OCI-LY7 (cell line): ENCODE results near the gene ASCC2. TPM values are rescaled to one million over a fixed set of nuclear protein-coding genes. Genes with fewer than 3 reads are reported as not detected.
"Not testable (repeated sequence)": the region's sequence is repeated elsewhere in the genome, so short reads cannot be mapped to it uniquely, and the experiment has no call there.

ENCODE experiments used
- BruUV-seq: library from RNA; stranded (reverse); fragments of 400-500 nt; replicated peaks from 2 replicates; lab custom pipeline; 2021; lab: Mats Ljungman, UMichigan
- CTCF ChIA-PET: fragments of 300-600 bp; sonication (Branson Sonifier 250); formaldehyde crosslinking; loops from one replicate; lab custom pipeline; 2022; ENCODE audit warnings: antibody characterized with exemption; ENCODE audit not compliant: unreplicated experiment; lab: Charles Lee
- POLR2A ChIA-PET: fragments of 300-600 bp; sonication (Branson Sonifier 250); formaldehyde crosslinking; loops from one replicate; lab custom pipeline; 2022; ENCODE audit warnings: antibody characterized with exemption; lab: Charles Lee
- DNase-seq: peaks from one replicate; pipeline ENCODE4 v3.0.0-alpha.2; 2015; ENCODE audit warnings: low spot score
- H2AFZ ChIP-seq: fragments of 200-600 bp; sonication (generic), shearing (Covaris generic); 2 replicates; pipeline ENCODE4 v1.6.1; 2014; ENCODE audit warnings: mild to moderate bottlenecking, antibody characterized with exemption, low read length, moderate library complexity
- H3K27ac ChIP-seq: fragments of 200-600 bp; sonication (generic); 2 replicates; pipeline ENCODE4 v1.5.1; 2014; ENCODE audit warnings: mixed run types, low read depth, mild to moderate bottlenecking, moderate library complexity, low read length, inconsistent platforms; ENCODE audit not compliant: poor library complexity, severe bottlenecking
- H3K36me3 ChIP-seq: fragments of 200-600 bp; sonication (generic); 2 replicates; pipeline ENCODE4 v1.6.1; 2014; ENCODE audit warnings: mild to moderate bottlenecking, antibody characterized with exemption, low read length, moderate library complexity, mixed read lengths; ENCODE audit not compliant: insufficient read depth
- H3K4me1 ChIP-seq: fragments of 200-600 bp; sonication (generic); 2 replicates; pipeline ENCODE4 v1.5.1; 2014; ENCODE audit warnings: mild to moderate bottlenecking, low read length; ENCODE audit not compliant: insufficient read depth, poor library complexity, severe bottlenecking
- H3K4me2 ChIP-seq: fragments of 200-600 bp; sonication (generic); 2 replicates; pipeline ENCODE4 v1.6.1; 2014; ENCODE audit warnings: mild to moderate bottlenecking, low read length
- H3K4me3 ChIP-seq: fragments of 200-600 bp; sonication (generic); 2 replicates; pipeline ENCODE4 v1.5.1; 2014; ENCODE audit warnings: mild to moderate bottlenecking, low read depth, low read length; ENCODE audit not compliant: poor library complexity, severe bottlenecking
- H3K79me2 ChIP-seq: fragments of 200-600 bp; sonication (generic); 2 replicates; pipeline ENCODE4 v1.6.1; 2016; ENCODE audit warnings: low read depth, mild to moderate bottlenecking, low read length, moderate library complexity, mixed read lengths; ENCODE audit not compliant: insufficient read depth
- H3K9me2 ChIP-seq: fragments of 200-600 bp; sonication (generic); 2 replicates; pipeline ENCODE4 v1.6.1; 2016; ENCODE audit warnings: mild to moderate bottlenecking, low read length, mixed read lengths; ENCODE audit not compliant: insufficient read depth
- H3K9me3 ChIP-seq: fragments of 200-600 bp; sonication (generic); 2 replicates; pipeline ENCODE4 v1.6.1; 2014; ENCODE audit warnings: mild to moderate bottlenecking, mixed run types, low read length, mixed read lengths
- H4K20me1 ChIP-seq: fragments of 200-600 bp; sonication (generic); 2 replicates; pipeline ENCODE4 v1.6.1; 2014; ENCODE audit warnings: mild to moderate bottlenecking, antibody characterized with exemption, low read length, moderate library complexity, mixed read lengths; ENCODE audit not compliant: insufficient read depth
- CTCF ChIP-seq: fragments of 200-600 bp; sonication (generic); conservative IDR thresholded peaks from 2 replicates; pipeline ENCODE4 v1.5.1; 2014; ENCODE audit warnings: mild to moderate bottlenecking, antibody characterized with exemption, low read length, moderate library complexity, mixed read lengths
- EZH2phosphoT487 ChIP-seq: fragments of 200-600 bp; sonication (generic); IDR thresholded peaks from 2 replicates; pipeline ENCODE4 v1.6.1; 2018; ENCODE audit warnings: low read depth, borderline replicate concordance, mild to moderate bottlenecking, mixed run types, antibody characterized with exemption, low read length, moderate library complexity, mixed read lengths
- intact Hi-C: fragments of 100-400 bp; cut with micrococcal nuclease; formaldehyde crosslinking; loops from one replicate; pipeline ENCODE4 v1.10.0; 2022; ENCODE audit not compliant: unreplicated experiment
- total RNA-seq, 2 experiments: library from RNA; depleted of rRNA in 1 of 2; stranded (reverse); fragments of >200 nt in 1 of 2; shearing (Covaris generic) in 1 of 2; gene quantifications; 2 replicates each; pipeline ENCODE4 v1.2.3, GENCODE V29; 2014 to 2022

The ASCC2 gene
- total RNA-seq, 2 experiments from 2014 or later = 40.2 to 68.8 TPM

- H3K9me2 ChIP-seq = no peaks in the 10 kb centered on the region
- BruUV-seq = no TSS peak
- H3K4me3 ChIP-seq = no peak overlapping the region
- TF ChIP-seq CTCF (no peak), EZH2phosphoT487 (no peak)
- H3K9me3 ChIP-seq = no peaks in the 10 kb centered on the region
- no peaks in the 10 kb centered on the region for H4K20me1 ChIP-seq
- H2AFZ ChIP-seq = no peak overlapping the region
- no peak overlapping the region for H3K4me2 ChIP-seq
- H3K36me3 ChIP-seq = no peaks in the 10 kb centered on the region
- CTCF ChIA-PET = no interaction called here
- POLR2A ChIA-PET = interaction anchor here (0.6 to 1.4 kb wide), 3 partner anchors 15 to 1122 kb away, joined by 3 to 10 read pairs (median 3); no protein-coding TSS in a partner anchor
- H3K4me1 ChIP-seq = no peaks in the 10 kb centered on the region
- intact Hi-C loops = no loop called here
- no peaks in the 10 kb centered on the region for H3K79me2 ChIP-seq
- no peak for DNase-seq
- no peak overlapping the region for H3K27ac ChIP-seq
Measured at GRCh38 chr22:29861672-29862297, 23.7 kb upstream of the ASCC2 start.

DNA sequence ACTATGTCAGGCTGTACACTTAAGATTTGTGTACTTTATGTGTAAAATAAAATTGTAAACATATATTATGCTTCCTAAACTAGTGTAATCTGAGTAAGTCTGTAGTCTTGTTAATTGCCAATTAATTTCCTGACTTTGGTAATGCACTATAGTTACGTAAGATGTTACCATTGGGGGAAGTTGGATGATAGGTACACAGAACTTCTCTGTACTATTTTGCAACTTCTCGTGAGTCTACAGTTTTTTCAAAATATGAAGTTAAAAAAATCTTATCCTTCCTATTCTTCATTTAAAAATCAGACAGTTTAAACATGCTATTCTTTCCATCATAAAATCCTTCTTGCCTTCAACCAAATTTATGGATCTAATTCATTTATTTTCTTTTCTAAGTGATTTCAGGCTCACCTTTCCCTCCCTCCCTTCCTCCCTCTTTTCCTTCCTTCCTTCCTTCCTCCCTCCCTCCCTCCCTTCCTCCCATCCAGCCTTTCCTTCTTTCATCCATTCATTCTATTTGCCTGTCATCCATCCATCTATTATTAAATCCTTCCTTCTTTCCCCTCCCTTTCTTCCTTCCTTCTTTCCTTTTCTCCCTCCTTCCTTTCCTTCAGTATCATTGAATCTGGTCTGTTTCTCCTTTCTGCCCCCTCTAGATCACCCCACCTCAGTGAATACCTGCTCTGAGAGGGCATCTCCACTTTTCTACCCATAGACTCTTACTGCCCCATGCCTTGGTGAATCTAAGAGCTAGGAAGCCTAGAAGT is 22.1 kb upstream of the ASCC2 start:
- TF ChIP-seq CTCF (no peak), EZH2phosphoT487 (no peak)
- intact Hi-C loops = no loop called here
- Histone ChIP-seq H3K9me3 (no peaks in the 10 kb centered on the region), H2AFZ (no peak overlapping the region), H3K4me2 (no peak overlapping the region), H3K4me3 (no peak overlapping the region), H3K79me2 (no peaks in the 10 kb centered on the region), H4K20me1 (no peaks in the 10 kb centered on the region), H3K9me2 (no peaks in the 10 kb centered on the region), H3K4me1 (no peaks in the 10 kb centered on the region), H3K36me3 (no peaks in the 10 kb centered on the region), H3K27ac (no peak overlapping the region)
- BruUV-seq = no TSS peak
- CTCF ChIA-PET = no interaction called here
- DNase-seq = no peak
- POLR2A ChIA-PET = no interaction called here

- intact Hi-C loops, DNase-seq, H3K79me2 ChIP-seq, H3K4me1 ChIP-seq, H3K4me2 ChIP-seq, CTCF ChIA-PET, BruUV-seq, H2AFZ ChIP-seq, H3K36me3 ChIP-seq, H4K20me1 ChIP-seq, H3K9me2 ChIP-seq, H3K27ac ChIP-seq, H3K9me3 ChIP-seq, H3K4me3 ChIP-seq: not testable (repeated sequence)
- POLR2A ChIA-PET = interaction anchor here (0.6 kb wide), 1 partner anchor 636 kb away, joined by 3 read pairs; no protein-coding TSS in a partner anchor
Measured at GRCh38 chr22:29859030-29859429, 21.0 kb upstream of the ASCC2 start.
